MM.1S (cell line): ENCODE results near the gene TMEM163.

Source experiments
- CTCF ChIP-seq: fragments of 300-600 bp; sonication (generic); IDR thresholded peaks from 2 replicates; pipeline ENCODE4 v1.5.1; 2016; ENCODE audit warnings: antibody characterized with exemption, low read length, mixed read lengths
- EZH2 ChIP-seq: fragments of 300-600 bp; sonication (generic); optimal IDR thresholded peaks from 2 replicates; pipeline ENCODE3; 2017; ENCODE audit warnings: low read depth, mild to moderate bottlenecking, antibody characterized with exemption, low read length, mixed read lengths
- EZH2phosphoT487 ChIP-seq: fragments of 300-600 bp; sonication (generic); IDR thresholded peaks from 2 replicates; pipeline ENCODE4 v1.6.1; 2018; ENCODE audit warnings: antibody characterized with exemption, low read length

- no peak for TF ChIP-seq CTCF
- no peak for TF ChIP-seq EZH2
- no peak for TF ChIP-seq EZH2phosphoT487
Observed at GRCh38 chr2:134432435-134432883, 286.3 kb downstream of the TMEM163 start.
